HL-60 (cell line): ENCODE results near the gene FAM53B.

Source experiments
- CTCF ChIP-seq: IDR thresholded peaks from one replicate; pipeline ENCODE4 v1.5.1; 2011; ENCODE audit warnings: low read length, control low read depth, inconsistent platforms; ENCODE audit not compliant: insufficient read depth
- GABPA ChIP-seq: IDR thresholded peaks from 2 replicates; pipeline ENCODE4 v1.6.1; 2012; ENCODE audit warnings: low read depth
- POLR2AphosphoS5 ChIP-seq: IDR thresholded peaks from 2 replicates; pipeline ENCODE4 v1.6.1; 2012; ENCODE audit warnings: low read depth
- REST ChIP-seq: IDR thresholded peaks from 2 replicates; pipeline ENCODE4 v1.6.1; 2012; ENCODE audit warnings: low read depth; ENCODE audit not compliant: insufficient replicate concordance
- SPI1 ChIP-seq: IDR thresholded peaks from 2 replicates; pipeline ENCODE4 v1.6.1; 2012; ENCODE audit warnings: low read depth, mild to moderate bottlenecking, borderline replicate concordance

DNA sequence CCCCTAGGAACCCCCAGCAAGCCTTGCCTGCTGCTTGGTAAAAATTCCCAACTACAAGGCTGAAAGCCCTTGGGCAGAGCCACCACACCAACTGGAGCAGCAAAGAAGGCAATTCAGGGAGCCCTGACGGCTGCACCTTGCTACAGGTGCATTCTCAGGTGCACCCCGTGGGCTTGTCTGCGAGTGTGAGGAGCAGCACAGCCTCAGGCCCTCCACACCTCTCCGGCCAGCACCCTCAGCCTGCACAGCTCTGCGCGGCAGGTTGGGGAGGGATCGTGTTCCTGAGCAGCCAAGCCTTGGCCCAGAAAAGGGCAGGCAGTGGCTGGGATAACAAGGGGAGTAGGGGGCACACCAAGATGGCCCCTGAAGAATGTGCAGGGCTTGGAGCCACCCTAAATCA is 104.1 kb downstream of the FAM53B start:
- TF ChIP-seq CTCF (no peak), POLR2AphosphoS5 (no peak), GABPA (no peak), SPI1 (no peak), REST (no peak)
